NCI-H146 (cell line): ENCODE results near the gene MLLT3.

ENCODE experiments used
- DNase-seq: peaks from one replicate; lab custom pipeline; 2025; lab: John Stamatoyannopoulos, UW

Gene MLLT3

DNA sequence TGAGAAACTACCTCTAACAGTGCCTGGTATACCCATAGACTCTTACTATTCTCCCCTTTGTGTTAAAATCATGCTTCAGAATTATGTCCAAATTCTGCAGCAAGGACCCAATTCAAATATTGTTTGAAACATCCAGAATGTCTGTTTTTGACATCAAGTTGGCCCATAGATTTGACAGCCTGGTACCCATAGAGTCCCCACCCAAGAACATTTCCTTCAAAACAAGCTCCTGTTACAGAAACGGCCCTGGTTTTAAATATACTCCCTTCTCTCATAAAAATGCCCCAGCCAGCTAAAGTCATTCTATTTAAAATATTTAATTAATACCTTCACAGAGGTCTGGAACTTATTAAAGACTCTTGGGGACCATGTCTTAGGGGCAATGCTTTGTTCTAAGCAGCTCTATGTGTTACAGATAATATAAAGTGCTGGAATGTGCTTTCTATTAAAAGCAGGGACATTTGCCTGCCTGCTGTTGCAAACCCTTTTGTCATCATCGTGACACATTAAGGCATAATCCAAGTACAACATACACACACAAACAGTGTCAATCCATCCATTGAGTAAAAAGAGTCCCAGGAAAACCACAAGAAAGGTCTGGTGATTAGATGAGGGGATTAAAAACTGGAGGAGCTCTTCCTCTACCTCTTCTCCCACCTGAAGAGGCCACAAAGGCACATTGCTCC is 321.7 kb downstream of the MLLT3 start:
- no peak for DNase-seq

GRCh38 chr9:20297646-20298084 is 324.6 kb downstream of the MLLT3 start:
- DNase-seq: no peak

DNA sequence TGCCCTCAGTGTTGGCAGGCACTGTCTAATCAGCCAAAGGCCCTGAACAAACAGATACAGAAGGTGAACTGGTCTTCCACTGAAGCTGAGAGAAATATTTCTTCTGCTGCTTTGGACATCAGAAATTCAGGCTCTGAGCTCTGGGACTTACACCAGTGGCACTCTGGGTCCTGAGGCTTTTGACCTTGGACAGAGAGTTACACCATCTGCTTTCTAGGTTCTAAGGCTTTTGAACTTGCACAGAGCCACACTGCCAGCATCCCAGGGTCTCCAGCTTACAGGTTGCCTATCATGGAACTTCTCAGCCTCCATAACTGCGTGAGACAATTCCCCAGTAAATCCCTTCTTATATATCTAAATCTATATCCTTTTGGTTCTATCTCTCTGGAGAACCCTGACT is 326.7 kb downstream of the MLLT3 start:
- DNase-seq: no peak

GRCh38 chr9:20294046-20294750 is 328.1 kb downstream of the MLLT3 start:
- no peak for DNase-seq

- no peak for DNase-seq
Measured at GRCh38 chr9:20292002-20292401, 330.3 kb downstream of the MLLT3 start.
